H1 (cell line): Measurements from ENCODE around the gene RINT1. TPM values are rescaled to one million over a fixed set of nuclear protein-coding genes. Genes with fewer than 3 reads are reported as not detected.
"Not testable (repeated sequence)": the region's sequence is repeated elsewhere in the genome, so short reads cannot be mapped to it uniquely, and the experiment has no call there.

Experiments
- CTCF ChIA-PET: fragments of 300-600 bp; sonication (Branson Sonifier 250); formaldehyde crosslinking; loops from one replicate; lab custom pipeline; 2021; ENCODE audit not compliant: partially characterized antibody; lab: Charles Lee
- POLR2A ChIA-PET: fragments of 300-600 bp; sonication (Branson Sonifier 250); formaldehyde crosslinking; loops from one replicate; lab custom pipeline; 2021; ENCODE audit warnings: inconsistent platforms; ENCODE audit not compliant: partially characterized antibody; lab: Charles Lee
- DNase-seq, 2 experiments: peaks; one replicate each; pipeline versions ENCODE4 v3.0.0 to v3.0.0-alpha.2; 2010 to 2022; ENCODE audit warnings: low spot score in 2 of 2, low read depth in 1 of 2, mixed read lengths in 1 of 2
- FAIRE-seq: peaks from 2 replicates; lab custom pipeline; 2011; peaks lifted over from hg19 to GRCh38; lab: Jason Lieb, UNC
- H2AFZ ChIP-seq: 2 replicates; pipeline ENCODE4 v1.8.1; 2012; ENCODE audit warnings: low read length, inconsistent platforms
- H2AK5ac ChIP-seq: 2 replicates; pipeline ENCODE4 v1.6.1; 2013; ENCODE audit warnings: low read depth, low read length
- H2BK120ac ChIP-seq: replicated peaks from 2 replicates; pipeline ENCODE3; 2013; ENCODE audit warnings: low read depth, low read length, inconsistent platforms
- H2BK12ac ChIP-seq: 2 replicates; pipeline ENCODE4 v1.6.1; 2013; ENCODE audit warnings: low read depth, low read length
- H2BK15ac ChIP-seq: 2 replicates; pipeline ENCODE4 v1.6.1; 2013; ENCODE audit warnings: low read length
- H2BK20ac ChIP-seq: 2 replicates; pipeline ENCODE4 v1.6.1; 2013; ENCODE audit warnings: low read length
- H2BK5ac ChIP-seq: 2 replicates; pipeline ENCODE4 v1.6.1; 2013; ENCODE audit warnings: low read depth, low read length
- H3K14ac ChIP-seq: 2 replicates; pipeline ENCODE4 v1.6.1; 2013; ENCODE audit warnings: inconsistent platforms; ENCODE audit not compliant: insufficient read length
- H3K18ac ChIP-seq: 2 replicates; pipeline ENCODE4 v1.6.1; 2013; ENCODE audit warnings: low read length; ENCODE audit errors: extremely low read depth
- H3K23ac ChIP-seq: 2 replicates; pipeline ENCODE4 v1.6.1; 2013; ENCODE audit warnings: inconsistent platforms; ENCODE audit not compliant: insufficient read length
- H3K23me2 ChIP-seq: 2 replicates; pipeline ENCODE4 v1.6.1; 2013; ENCODE audit warnings: low read depth, low read length
- H3K27ac ChIP-seq: 2 replicates; pipeline ENCODE4 v1.6.1; 2011; ENCODE audit warnings: low read depth, low read length, inconsistent platforms
- H3K27me3 ChIP-seq, 4 experiments: replicated peaks in 1 of 4; 1 replicate in 1 of 4; 2 replicates in 3 of 4; pipeline versions ENCODE4 v1.6.1 to v1.8.1; 2011 to 2013; ENCODE audit warnings: low read length in 3 of 4, mild to moderate bottlenecking in 3 of 4, inconsistent platforms in 2 of 4, mixed read lengths in 2 of 4, moderate library complexity in 1 of 4; ENCODE audit not compliant: control insufficient read depth in 3 of 4, insufficient read depth in 3 of 4; ENCODE audit errors: extremely low read depth in 1 of 4
- H3K36me3 ChIP-seq, 4 experiments: 2 replicates each; pipeline versions ENCODE4 v1.6.1 to v1.8.1; 2011 to 2013; ENCODE audit warnings: mild to moderate bottlenecking in 4 of 4, low read length in 3 of 4, moderate library complexity in 2 of 4, control low read depth in 1 of 4, inconsistent platforms in 1 of 4; ENCODE audit not compliant: insufficient read depth in 4 of 4, control insufficient read depth in 2 of 4
- H3K4ac ChIP-seq: replicated peaks from 2 replicates; pipeline ENCODE3; 2013; ENCODE audit warnings: low read length, low read depth, mixed read lengths, inconsistent platforms; ENCODE audit not compliant: insufficient read length
- H3K4me1 ChIP-seq, 4 experiments: replicated peaks in 1 of 4; 1 replicate in 1 of 4; 2 replicates in 3 of 4; pipeline versions ENCODE4 v1.6.1 to v1.8.1; 2011 to 2013; ENCODE audit warnings: low read length in 3 of 4, inconsistent platforms in 2 of 4, mixed read lengths in 1 of 4; ENCODE audit not compliant: insufficient read depth in 4 of 4, control insufficient read depth in 3 of 4
- H3K4me2 ChIP-seq, 2 experiments: 2 replicates each; pipeline versions ENCODE4 v1.6.1 to v1.8.1; 2011 to 2013; ENCODE audit warnings: low read depth in 2 of 2, low read length in 2 of 2, control low read depth in 1 of 2, inconsistent platforms in 1 of 2, mild to moderate bottlenecking in 1 of 2; ENCODE audit not compliant: insufficient read depth in 1 of 2
- H3K4me3 ChIP-seq, 4 experiments: fragments of 200-600, 300-600 bp in 1 of 4; sonication (generic), shearing (Covaris generic), sonication (Bioruptor Twin) in 1 of 4; 2 replicates each; pipeline versions ENCODE4 v1.5.1 to v1.8.1; 2011 to 2016; ENCODE audit warnings: low read length in 4 of 4, low read depth in 3 of 4, control low read depth in 2 of 4, inconsistent platforms in 2 of 4, mild to moderate bottlenecking in 2 of 4, mixed read lengths in 1 of 4, moderate library complexity in 1 of 4; ENCODE audit not compliant: insufficient read depth in 2 of 4; ENCODE audit errors: extremely low read depth in 1 of 4
- H3K56ac ChIP-seq: replicated peaks from 2 replicates; pipeline ENCODE3; 2013; ENCODE audit warnings: low read depth, mild to moderate bottlenecking, mixed read lengths, low read length, inconsistent platforms; ENCODE audit not compliant: insufficient read length
- H3K79me1 ChIP-seq: 2 replicates; pipeline ENCODE4 v1.6.1; 2013; ENCODE audit warnings: low read depth, low read length, control low read depth
- H3K79me2 ChIP-seq, 2 experiments: 2 replicates each; pipeline versions ENCODE4 v1.6.1 to v1.8.1; 2012 to 2013; ENCODE audit warnings: low read length in 2 of 2, mild to moderate bottlenecking in 2 of 2, inconsistent platforms in 1 of 2; ENCODE audit not compliant: insufficient read depth in 2 of 2, control insufficient read depth in 1 of 2
- H3K9ac ChIP-seq, 4 experiments: replicated peaks in 1 of 4; 1 replicate in 1 of 4; 2 replicates in 3 of 4; pipeline versions ENCODE4 v1.6.1 to v1.8.1; 2011 to 2013; ENCODE audit warnings: low read depth in 3 of 4, low read length in 3 of 4, control low read depth in 2 of 4, mild to moderate bottlenecking in 2 of 4, moderate library complexity in 2 of 4, inconsistent platforms in 1 of 4; ENCODE audit errors: extremely low read depth in 1 of 4
- H3K9me3 ChIP-seq, 2 experiments: 2 replicates each; pipeline versions ENCODE4 v1.6.1 to v1.8.1; 2012 to 2013; ENCODE audit warnings: mild to moderate bottlenecking in 2 of 2, moderate library complexity in 2 of 2, control low read depth in 1 of 2, inconsistent platforms in 1 of 2, low read depth in 1 of 2, low read length in 1 of 2, mixed read lengths in 1 of 2; ENCODE audit not compliant: insufficient read depth in 2 of 2
- H4K20me1 ChIP-seq, 2 experiments: replicated peaks in 1 of 2; 2 replicates each; pipeline versions ENCODE3 to v1.8.1; 2011 to 2013; ENCODE audit warnings: inconsistent platforms in 2 of 2, low read length in 2 of 2, mild to moderate bottlenecking in 1 of 2; ENCODE audit not compliant: insufficient read depth in 2 of 2, control insufficient read depth in 1 of 2
- H4K5ac ChIP-seq: 2 replicates; pipeline ENCODE4 v1.6.1; 2013; ENCODE audit warnings: low read length, low read depth, mixed read lengths, inconsistent platforms; ENCODE audit not compliant: insufficient read length
- H4K8ac ChIP-seq: 2 replicates; pipeline ENCODE4 v1.8.0; 2013; ENCODE audit warnings: mild to moderate bottlenecking, moderate library complexity, low read length, inconsistent platforms; ENCODE audit not compliant: insufficient read depth; ENCODE audit errors: extremely low read depth
- H4K91ac ChIP-seq: replicated peaks from 2 replicates; pipeline ENCODE3; 2013; ENCODE audit warnings: low read length, mixed read lengths, inconsistent platforms; ENCODE audit not compliant: insufficient read length
- WGBS, 2 experiments: shearing (Covaris generic) in 1 of 2; methylation state at CpG; one replicate each; pipeline versions ENCODE4 v1.1.6 to v1.1.7; 2013 to 2015; ENCODE audit warnings: low lambda C conversion rate in 2 of 2, mixed read lengths in 2 of 2, inconsistent platforms in 1 of 2, low coverage in 1 of 2, missing lambda C conversion rate in 1 of 2; ENCODE audit not compliant: insufficient replicate concordance in 2 of 2, insufficient coverage in 1 of 2, insufficient read length in 1 of 2; ENCODE audit errors: extremely low coverage in 1 of 2, missing lambda C conversion rate in 1 of 2; 5-methylcytosine and 5-hydroxymethylcytosine counted together
- polyA plus RNA-seq, 7 experiments: library from polyadenylated mRNA; depleted of rRNA in 3 of 7; stranded (reverse) in 5 of 7; unstranded in 2 of 7; fragments of >200 nt in 5 of 7; fragments of 200-250 nt in 2 of 7; gene quantifications; 1 replicate in 5 of 7; 2 replicates in 1 of 7; 4 replicates in 1 of 7; pipeline versions ENCODE4 v1.2.1 to v1.2.3, GENCODE V29; 2011 to 2013; ENCODE audit warnings: missing spikeins in 2 of 7, mixed read lengths in 2 of 7
- total RNA-seq: library from RNA; stranded (reverse); fragmentation: NEBNext Ultra II Directional; extraction: Animal tissue kit (Norgen Biotek cat#: 25700); gene quantifications from 2 replicates; pipeline ENCODE4 v1.2.1, GENCODE V29; 2021

RINT1 gene
- total and polyA plus RNA-seq, 2 of the 8 experiments (the other 6 are each of a cell fraction or from before 2014, with no cell fraction given): 7.8 to 21.8 TPM

- H3K18ac ChIP-seq, H4K8ac ChIP-seq, H3K23ac ChIP-seq, FAIRE-seq, H3K79me1 ChIP-seq, H2AFZ ChIP-seq, H2BK20ac ChIP-seq, H3K4me1 ChIP-seq, H3K27me3 ChIP-seq, H2BK15ac ChIP-seq, H3K14ac ChIP-seq, H2AK5ac ChIP-seq, H2BK120ac ChIP-seq, H3K27ac ChIP-seq, H2BK5ac ChIP-seq, H2BK12ac ChIP-seq, DNase-seq, H4K91ac ChIP-seq, H4K20me1 ChIP-seq, H3K4ac ChIP-seq, H4K5ac ChIP-seq, H3K23me2 ChIP-seq, H3K9ac ChIP-seq, H3K56ac ChIP-seq, H3K9me3 ChIP-seq: not testable (repeated sequence)
- POLR2A ChIA-PET: interaction anchor here (0.7 to 7.9 kb wide), 11 partner anchors 8 to 554 kb away, joined by 3 to 77 read pairs (median 4); partner anchors contain the start of genes EFCAB10, RINT1 and SRPK2
- Histone ChIP-seq H3K4me2 (peak overlapping the region; percentile 77 to 79), H3K4me3 (peak overlapping the region in 3 of 4 experiments; percentile 70 to 74 (median 72); a peak in 6 of 8 replicates), H3K79me2 (peaks cover 19 to 52% of the 10 kb centered on the region in 2 experiments), H3K36me3 (peaks cover 0 to 19% (median 2%) of the 10 kb centered on the region in 4 experiments; a peak in 2 of 8 replicates)
- WGBS, 2 experiments: 94% methylated on average over 7 of the region's 7 CpGs; no CpG with 5 or more reads in 1 of the 2 experiments
- CTCF ChIA-PET: interaction anchor here (0.8 to 3.8 kb wide), 3 partner anchors 11 to 68 kb away, joined by 3 to 35 read pairs (median 3); partner anchors contain the start of gene RINT1
These were observed 11.4 kb upstream of the RINT1 start for GRCh38 chr7:105520620-105521019.
